GM23338 (cell line): ENCODE data around the gene PLCH2. TPM values are rescaled to one million over a fixed set of nuclear protein-coding genes. Genes with fewer than 3 reads are reported as not detected.

Source experiments
- ATAC-seq: fragments of 200-7000 bp; cut with Tn5 transposase; 3 replicates; pipeline ENCODE4 v1.9.1; 2020
- DNase-seq: peaks from one replicate; pipeline ENCODE4 v3.0.0-alpha.2; 2015; ENCODE audit warnings: low spot score
- H2AFZ ChIP-seq: fragments of 200-600 bp; sonication (generic); 2 replicates; pipeline ENCODE4 v1.8.0; 2016; ENCODE audit warnings: antibody characterized with exemption, mild to moderate bottlenecking, moderate library complexity
- H3F3A ChIP-seq: fragments of 200-600 bp; sonication (generic); replicated peaks from 2 replicates; pipeline ENCODE4 v1.8.0; 2017; ENCODE audit warnings: antibody characterized with exemption, mixed run types, low read depth
- H3K27ac ChIP-seq: fragments of 200-600 bp; sonication (generic); 2 replicates; pipeline ENCODE4 v1.6.1; 2016; ENCODE audit warnings: low read depth
- H3K27me3 ChIP-seq: fragments of 200-600 bp; sonication (generic); 2 replicates; pipeline ENCODE4 v1.8.0; 2016; ENCODE audit warnings: mild to moderate bottlenecking, mixed run types, moderate library complexity; ENCODE audit not compliant: insufficient read depth
- H3K36me3 ChIP-seq: fragments of 200-600 bp; sonication (generic); 2 replicates; pipeline ENCODE4 v1.8.0; 2016; ENCODE audit warnings: mild to moderate bottlenecking; ENCODE audit not compliant: insufficient read depth
- H3K4me1 ChIP-seq: fragments of 200-600 bp; sonication (generic); 2 replicates; pipeline ENCODE4 v1.8.0; 2016; ENCODE audit warnings: mild to moderate bottlenecking, moderate library complexity; ENCODE audit not compliant: insufficient read depth
- H3K4me2 ChIP-seq: fragments of 200-600 bp; sonication (generic); 2 replicates; pipeline ENCODE4 v1.7.1; 2017; ENCODE audit warnings: mixed run types
- H3K4me3 ChIP-seq: fragments of 200-600 bp; sonication (generic); 2 replicates; pipeline ENCODE4 v1.6.1; 2016; ENCODE audit warnings: mixed run types
- H3K79me2 ChIP-seq: fragments of 200-600 bp; sonication (generic); replicated peaks from 2 replicates; pipeline ENCODE4 v1.8.0; 2017; ENCODE audit warnings: mild to moderate bottlenecking; ENCODE audit not compliant: insufficient read depth
- H3K9me2 ChIP-seq: fragments of 200-600 bp; sonication (generic); 2 replicates; pipeline ENCODE4 v1.8.0; 2017; ENCODE audit not compliant: insufficient read depth
- H4K20me1 ChIP-seq: fragments of 200-600 bp; sonication (generic); replicated peaks from 2 replicates; pipeline ENCODE4 v1.8.0; 2017; ENCODE audit warnings: mild to moderate bottlenecking; ENCODE audit not compliant: insufficient read depth
- H3K27ac Mint-ChIP-seq: 2 replicates; pipeline ENCODE4 v1.8.0; 2020; ENCODE audit warnings: inconsistent platforms, mild to moderate bottlenecking, moderate library complexity, mixed read lengths
- H3K27me3 Mint-ChIP-seq: 3 replicates; pipeline ENCODE4 v1.8.0; 2022; ENCODE audit warnings: low read depth, mild to moderate bottlenecking, moderate library complexity, mixed read lengths, inconsistent platforms; ENCODE audit not compliant: insufficient read depth, poor library complexity
- H3K36me3 Mint-ChIP-seq: 3 replicates; pipeline ENCODE4 v1.8.0; 2021; ENCODE audit warnings: low read depth, mild to moderate bottlenecking, inconsistent platforms, moderate library complexity, mixed read lengths
- H3K4me1 Mint-ChIP-seq: 3 replicates; pipeline ENCODE4 v1.8.0; 2020; ENCODE audit warnings: mild to moderate bottlenecking, inconsistent platforms, mixed read lengths
- H3K4me3 Mint-ChIP-seq: 3 replicates; pipeline ENCODE4 v1.8.0; 2021; ENCODE audit warnings: moderate library complexity, mild to moderate bottlenecking, inconsistent platforms, mixed read lengths
- H3K9me3 Mint-ChIP-seq: 3 replicates; pipeline ENCODE4 v1.8.0; 2020; ENCODE audit warnings: moderate library complexity, mild to moderate bottlenecking, inconsistent platforms, mixed read lengths
- CREB1 ChIP-seq: fragments of 250-450 bp; sonication (Bioruptor Pico); IDR thresholded peaks from 2 replicates; pipeline ENCODE4 v1.5.0; 2020; ENCODE audit warnings: low read depth, mild to moderate bottlenecking, moderate library complexity
- EZH2 ChIP-seq: fragments of 200-600 bp; sonication (generic); IDR thresholded peaks from one replicate; pipeline ENCODE4 v1.8.0; 2017; ENCODE audit warnings: antibody characterized with exemption, mild to moderate bottlenecking, low read depth; ENCODE audit not compliant: unreplicated experiment
- EZH2phosphoT487 ChIP-seq: fragments of 200-600 bp; sonication (generic); IDR thresholded peaks from one replicate; pipeline ENCODE4 v1.8.1; 2018; ENCODE audit warnings: antibody characterized with exemption; ENCODE audit not compliant: unreplicated experiment
- JUNB ChIP-seq: IDR thresholded peaks from one replicate; pipeline ENCODE4 v1.6.1; 2016; ENCODE audit warnings: antibody characterized with exemption; ENCODE audit not compliant: unreplicated experiment
- NANOG ChIP-seq: IDR thresholded peaks from 2 replicates; pipeline ENCODE4 v1.6.1; 2016; ENCODE audit warnings: antibody characterized with exemption, borderline replicate concordance
- POLR2AphosphoS5 ChIP-seq: IDR thresholded peaks from 2 replicates; pipeline ENCODE4 v1.6.1; 2016; ENCODE audit warnings: antibody characterized with exemption, low read depth
- STAT1 ChIP-seq: IDR thresholded peaks from one replicate; pipeline ENCODE4 v1.6.1; 2016; ENCODE audit warnings: antibody characterized with exemption; ENCODE audit not compliant: unreplicated experiment
- ZNF114 ChIP-seq: fragments of 250-450 bp; sonication (Bioruptor Pico); IDR thresholded peaks from 2 replicates; pipeline ENCODE4 v1.5.0; 2020; ENCODE audit warnings: mild to moderate bottlenecking, moderate library complexity
- ZNF331 ChIP-seq: fragments of 250-450 bp; sonication (Bioruptor Pico); IDR thresholded peaks from 2 replicates; pipeline ENCODE4 v1.5.0; 2020; ENCODE audit warnings: low read depth, mild to moderate bottlenecking, moderate library complexity
- polyA plus RNA-seq: library from polyadenylated mRNA; unstranded; fragments of >200 nt; fragmentation: Nextera tagmentation; extraction: Ambion mirVana; gene quantifications from 2 replicates; pipeline ENCODE4 v1.2.1, GENCODE V29; 2016
- total RNA-seq: library from RNA; depleted of rRNA; stranded (reverse); fragments of >200 nt; shearing (Covaris generic); gene quantifications from 2 replicates; pipeline ENCODE4 v1.2.3, GENCODE V29; 2014
- TF ChIP-seq, protein P1 (sequence below), 2 experiments: fragments of 200-600 bp in 1 of 2; sonication (generic) in 1 of 2; conservative IDR thresholded peaks; 2 replicates each; pipeline versions ENCODE4 v1.5.1 to v1.6.1; 2016 to 2017; ENCODE audit warnings: antibody characterized with exemption in 2 of 2, low read depth in 2 of 2, mild to moderate bottlenecking in 2 of 2, moderate library complexity in 1 of 2
- TF ChIP-seq, protein P2 (sequence below): IDR thresholded peaks from 2 replicates; pipeline ENCODE4 v1.6.1; 2016; ENCODE audit warnings: antibody characterized with exemption
- TF ChIP-seq, protein P3 (sequence below): IDR thresholded peaks from one replicate; pipeline ENCODE4 v1.6.1; 2018; ENCODE audit warnings: antibody characterized with exemption; ENCODE audit not compliant: unreplicated experiment
- TF ChIP-seq, protein P4 (sequence below): fragments of 250-450 bp; sonication (Bioruptor Pico); IDR thresholded peaks from 2 replicates; pipeline ENCODE4 v1.5.0; 2020; ENCODE audit warnings: mild to moderate bottlenecking, moderate library complexity

The PLCH2 gene
- total and polyA plus RNA-seq, 2 experiments from 2014 or later = 0.31 TPM; not detected in 1

DNA sequence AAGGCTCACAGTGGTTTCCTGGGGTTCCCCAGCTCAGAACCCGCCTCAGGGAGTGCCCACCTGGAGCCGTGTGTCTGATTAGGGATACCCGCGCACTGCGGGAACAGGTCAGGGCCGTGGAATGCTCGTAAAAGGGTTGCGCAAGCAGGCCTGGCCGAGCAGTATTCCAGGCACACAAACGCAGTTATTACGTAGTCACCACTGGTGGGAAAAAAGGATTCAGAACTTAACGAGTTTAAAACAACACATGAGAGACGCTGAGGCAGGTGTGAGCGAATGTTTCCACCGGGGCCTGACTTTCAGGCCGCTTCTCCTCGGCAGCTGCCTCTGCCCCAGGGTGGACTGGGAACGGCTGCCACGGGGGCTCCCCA, 18.2 kb downstream of the PLCH2 start:
- Histone ChIP-seq H3K27ac (no peak overlapping the region), H4K20me1 (no peaks in the 10 kb centered on the region), H3F3A (no peaks in the 10 kb centered on the region), H2AFZ (no peak overlapping the region), H3K27me3 (no peaks in the 10 kb centered on the region), H3K4me2 (no peak overlapping the region), H3K79me2 (no peaks in the 10 kb centered on the region), H3K4me1 (no peaks in the 10 kb centered on the region), H3K9me2 (no peaks in the 10 kb centered on the region), H3K36me3 (no peaks in the 10 kb centered on the region), H3K4me3 (no peak overlapping the region)
- Mint-ChIP-seq H3K4me3 (no peak overlapping the region), H3K9me3 (no peaks in the 10 kb centered on the region), H3K36me3 (no peaks in the 10 kb centered on the region), H3K4me1 (no peaks in the 10 kb centered on the region), H3K27ac (no peak overlapping the region), H3K27me3 (peaks cover 18% of the 10 kb centered on the region)
- ATAC-seq = no peak
- TF ChIP-seq EZH2phosphoT487 (no peak), JUNB (no peak), CREB1 (CRISPR knock-in tag) (no peak), POLR2AphosphoS5 (no peak), EZH2 (no peak), NANOG (no peak), ZNF114 (CRISPR knock-in tag) (no peak), ZNF331 (CRISPR knock-in tag) (no peak), STAT1 (no peak)
- TF ChIP-seq, protein P1, sequence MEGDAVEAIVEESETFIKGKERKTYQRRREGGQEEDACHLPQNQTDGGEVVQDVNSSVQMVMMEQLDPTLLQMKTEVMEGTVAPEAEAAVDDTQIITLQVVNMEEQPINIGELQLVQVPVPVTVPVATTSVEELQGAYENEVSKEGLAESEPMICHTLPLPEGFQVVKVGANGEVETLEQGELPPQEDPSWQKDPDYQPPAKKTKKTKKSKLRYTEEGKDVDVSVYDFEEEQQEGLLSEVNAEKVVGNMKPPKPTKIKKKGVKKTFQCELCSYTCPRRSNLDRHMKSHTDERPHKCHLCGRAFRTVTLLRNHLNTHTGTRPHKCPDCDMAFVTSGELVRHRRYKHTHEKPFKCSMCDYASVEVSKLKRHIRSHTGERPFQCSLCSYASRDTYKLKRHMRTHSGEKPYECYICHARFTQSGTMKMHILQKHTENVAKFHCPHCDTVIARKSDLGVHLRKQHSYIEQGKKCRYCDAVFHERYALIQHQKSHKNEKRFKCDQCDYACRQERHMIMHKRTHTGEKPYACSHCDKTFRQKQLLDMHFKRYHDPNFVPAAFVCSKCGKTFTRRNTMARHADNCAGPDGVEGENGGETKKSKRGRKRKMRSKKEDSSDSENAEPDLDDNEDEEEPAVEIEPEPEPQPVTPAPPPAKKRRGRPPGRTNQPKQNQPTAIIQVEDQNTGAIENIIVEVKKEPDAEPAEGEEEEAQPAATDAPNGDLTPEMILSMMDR (conservative IDR thresholded peaks at IDR 0.05; ENCODE audit: low read depth in 2 of 2) = no peak
- TF ChIP-seq, protein P2, sequence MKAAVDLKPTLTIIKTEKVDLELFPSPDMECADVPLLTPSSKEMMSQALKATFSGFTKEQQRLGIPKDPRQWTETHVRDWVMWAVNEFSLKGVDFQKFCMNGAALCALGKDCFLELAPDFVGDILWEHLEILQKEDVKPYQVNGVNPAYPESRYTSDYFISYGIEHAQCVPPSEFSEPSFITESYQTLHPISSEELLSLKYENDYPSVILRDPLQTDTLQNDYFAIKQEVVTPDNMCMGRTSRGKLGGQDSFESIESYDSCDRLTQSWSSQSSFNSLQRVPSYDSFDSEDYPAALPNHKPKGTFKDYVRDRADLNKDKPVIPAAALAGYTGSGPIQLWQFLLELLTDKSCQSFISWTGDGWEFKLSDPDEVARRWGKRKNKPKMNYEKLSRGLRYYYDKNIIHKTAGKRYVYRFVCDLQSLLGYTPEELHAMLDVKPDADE = no peak
- TF ChIP-seq, protein P3, sequence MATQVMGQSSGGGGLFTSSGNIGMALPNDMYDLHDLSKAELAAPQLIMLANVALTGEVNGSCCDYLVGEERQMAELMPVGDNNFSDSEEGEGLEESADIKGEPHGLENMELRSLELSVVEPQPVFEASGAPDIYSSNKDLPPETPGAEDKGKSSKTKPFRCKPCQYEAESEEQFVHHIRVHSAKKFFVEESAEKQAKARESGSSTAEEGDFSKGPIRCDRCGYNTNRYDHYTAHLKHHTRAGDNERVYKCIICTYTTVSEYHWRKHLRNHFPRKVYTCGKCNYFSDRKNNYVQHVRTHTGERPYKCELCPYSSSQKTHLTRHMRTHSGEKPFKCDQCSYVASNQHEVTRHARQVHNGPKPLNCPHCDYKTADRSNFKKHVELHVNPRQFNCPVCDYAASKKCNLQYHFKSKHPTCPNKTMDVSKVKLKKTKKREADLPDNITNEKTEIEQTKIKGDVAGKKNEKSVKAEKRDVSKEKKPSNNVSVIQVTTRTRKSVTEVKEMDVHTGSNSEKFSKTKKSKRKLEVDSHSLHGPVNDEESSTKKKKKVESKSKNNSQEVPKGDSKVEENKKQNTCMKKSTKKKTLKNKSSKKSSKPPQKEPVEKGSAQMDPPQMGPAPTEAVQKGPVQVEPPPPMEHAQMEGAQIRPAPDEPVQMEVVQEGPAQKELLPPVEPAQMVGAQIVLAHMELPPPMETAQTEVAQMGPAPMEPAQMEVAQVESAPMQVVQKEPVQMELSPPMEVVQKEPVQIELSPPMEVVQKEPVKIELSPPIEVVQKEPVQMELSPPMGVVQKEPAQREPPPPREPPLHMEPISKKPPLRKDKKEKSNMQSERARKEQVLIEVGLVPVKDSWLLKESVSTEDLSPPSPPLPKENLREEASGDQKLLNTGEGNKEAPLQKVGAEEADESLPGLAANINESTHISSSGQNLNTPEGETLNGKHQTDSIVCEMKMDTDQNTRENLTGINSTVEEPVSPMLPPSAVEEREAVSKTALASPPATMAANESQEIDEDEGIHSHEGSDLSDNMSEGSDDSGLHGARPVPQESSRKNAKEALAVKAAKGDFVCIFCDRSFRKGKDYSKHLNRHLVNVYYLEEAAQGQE = no peak
- TF ChIP-seq, protein P4, sequence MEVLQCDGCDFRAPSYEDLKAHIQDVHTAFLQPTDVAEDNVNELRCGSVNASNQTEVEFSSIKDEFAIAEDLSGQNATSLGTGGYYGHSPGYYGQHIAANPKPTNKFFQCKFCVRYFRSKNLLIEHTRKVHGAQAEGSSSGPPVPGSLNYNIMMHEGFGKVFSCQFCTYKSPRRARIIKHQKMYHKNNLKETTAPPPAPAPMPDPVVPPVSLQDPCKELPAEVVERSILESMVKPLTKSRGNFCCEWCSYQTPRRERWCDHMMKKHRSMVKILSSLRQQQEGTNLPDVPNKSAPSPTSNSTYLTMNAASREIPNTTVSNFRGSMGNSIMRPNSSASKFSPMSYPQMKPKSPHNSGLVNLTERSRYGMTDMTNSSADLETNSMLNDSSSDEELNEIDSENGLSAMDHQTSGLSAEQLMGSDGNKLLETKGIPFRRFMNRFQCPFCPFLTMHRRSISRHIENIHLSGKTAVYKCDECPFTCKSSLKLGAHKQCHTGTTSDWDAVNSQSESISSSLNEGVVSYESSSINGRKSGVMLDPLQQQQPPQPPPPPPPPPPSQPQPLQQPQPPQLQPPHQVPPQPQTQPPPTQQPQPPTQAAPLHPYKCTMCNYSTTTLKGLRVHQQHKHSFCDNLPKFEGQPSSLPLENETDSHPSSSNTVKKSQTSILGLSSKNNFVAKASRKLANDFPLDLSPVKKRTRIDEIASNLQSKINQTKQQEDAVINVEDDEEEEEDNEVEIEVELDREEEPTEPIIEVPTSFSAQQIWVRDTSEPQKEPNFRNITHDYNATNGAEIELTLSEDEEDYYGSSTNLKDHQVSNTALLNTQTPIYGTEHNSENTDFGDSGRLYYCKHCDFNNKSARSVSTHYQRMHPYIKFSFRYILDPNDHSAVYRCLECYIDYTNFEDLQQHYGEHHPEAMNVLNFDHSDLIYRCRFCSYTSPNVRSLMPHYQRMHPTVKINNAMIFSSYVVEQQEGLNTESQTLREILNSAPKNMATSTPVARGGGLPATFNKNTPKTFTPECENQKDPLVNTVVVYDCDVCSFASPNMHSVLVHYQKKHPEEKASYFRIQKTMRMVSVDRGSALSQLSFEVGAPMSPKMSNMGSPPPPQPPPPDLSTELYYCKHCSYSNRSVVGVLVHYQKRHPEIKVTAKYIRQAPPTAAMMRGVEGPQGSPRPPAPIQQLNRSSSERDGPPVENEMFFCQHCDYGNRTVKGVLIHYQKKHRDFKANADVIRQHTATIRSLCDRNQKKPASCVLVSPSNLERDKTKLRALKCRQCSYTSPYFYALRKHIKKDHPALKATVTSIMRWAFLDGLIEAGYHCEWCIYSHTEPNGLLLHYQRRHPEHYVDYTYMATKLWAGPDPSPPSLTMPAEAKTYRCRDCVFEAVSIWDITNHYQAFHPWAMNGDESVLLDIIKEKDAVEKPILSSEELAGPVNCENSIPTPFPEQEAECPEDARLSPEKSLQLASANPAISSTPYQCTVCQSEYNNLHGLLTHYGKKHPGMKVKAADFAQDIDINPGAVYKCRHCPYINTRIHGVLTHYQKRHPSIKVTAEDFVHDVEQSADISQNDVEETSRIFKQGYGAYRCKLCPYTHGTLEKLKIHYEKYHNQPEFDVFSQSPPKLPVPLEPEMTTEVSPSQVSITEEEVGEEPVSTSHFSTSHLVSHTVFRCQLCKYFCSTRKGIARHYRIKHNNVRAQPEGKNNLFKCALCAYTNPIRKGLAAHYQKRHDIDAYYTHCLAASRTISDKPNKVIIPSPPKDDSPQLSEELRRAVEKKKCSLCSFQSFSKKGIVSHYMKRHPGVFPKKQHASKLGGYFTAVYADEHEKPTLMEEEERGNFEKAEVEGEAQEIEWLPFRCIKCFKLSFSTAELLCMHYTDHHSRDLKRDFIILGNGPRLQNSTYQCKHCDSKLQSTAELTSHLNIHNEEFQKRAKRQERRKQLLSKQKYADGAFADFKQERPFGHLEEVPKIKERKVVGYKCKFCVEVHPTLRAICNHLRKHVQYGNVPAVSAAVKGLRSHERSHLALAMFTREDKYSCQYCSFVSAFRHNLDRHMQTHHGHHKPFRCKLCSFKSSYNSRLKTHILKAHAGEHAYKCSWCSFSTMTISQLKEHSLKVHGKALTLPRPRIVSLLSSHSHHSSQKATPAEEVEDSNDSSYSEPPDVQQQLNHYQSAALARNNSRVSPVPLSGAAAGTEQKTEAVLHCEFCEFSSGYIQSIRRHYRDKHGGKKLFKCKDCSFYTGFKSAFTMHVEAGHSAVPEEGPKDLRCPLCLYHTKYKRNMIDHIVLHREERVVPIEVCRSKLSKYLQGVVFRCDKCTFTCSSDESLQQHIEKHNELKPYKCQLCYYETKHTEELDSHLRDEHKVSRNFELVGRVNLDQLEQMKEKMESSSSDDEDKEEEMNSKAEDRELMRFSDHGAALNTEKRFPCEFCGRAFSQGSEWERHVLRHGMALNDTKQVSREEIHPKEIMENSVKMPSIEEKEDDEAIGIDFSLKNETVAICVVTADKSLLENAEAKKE (CRISPR knock-in tag) = no peak
- DNase-seq = no peak
